Stimulated activated CD4-positive, alpha-beta T cell treated with anti-CD3 and anti-CD28 coated beads, Interleukin-1b, Interleukin-23, amount 100 ng/mL, for 1 hour (primary cell): ENCODE measurements around the gene SCAPER.
"Not testable (repeated sequence)": the region's sequence is repeated elsewhere in the genome, so short reads cannot be mapped to it uniquely, and the experiment has no call there.

Experiments
- DNase-seq, 2 donors: peaks; one replicate each; pipeline ENCODE4 v3.0.0-alpha.2; 2020; ENCODE audit warnings: low read depth in 2 of 2

SCAPER gene

GRCh38 chr15:76501726-76502125 lies 403.4 kb downstream of the SCAPER start:
- no peak for DNase-seq

DNA sequence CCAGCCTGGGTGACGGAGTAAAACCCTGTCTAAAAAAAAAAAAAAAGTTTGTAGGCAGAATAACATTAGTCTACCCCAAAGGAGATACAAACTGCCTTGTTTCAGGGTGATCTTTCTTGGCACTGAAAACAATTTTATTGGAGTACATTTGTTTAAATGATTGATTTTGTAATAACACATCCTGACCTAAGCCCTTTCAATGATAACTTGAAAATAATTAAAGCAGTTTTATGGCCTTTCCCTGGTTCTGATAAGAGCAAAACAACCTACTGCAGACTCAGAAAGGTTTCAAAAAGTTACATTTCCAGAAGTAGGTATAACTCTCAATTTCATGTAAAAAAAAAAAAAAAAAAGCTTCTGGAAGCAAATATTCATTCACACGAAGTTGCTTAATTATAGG lies 404.1 kb downstream of the SCAPER start:
- DNase-seq, result no peak

DNA sequence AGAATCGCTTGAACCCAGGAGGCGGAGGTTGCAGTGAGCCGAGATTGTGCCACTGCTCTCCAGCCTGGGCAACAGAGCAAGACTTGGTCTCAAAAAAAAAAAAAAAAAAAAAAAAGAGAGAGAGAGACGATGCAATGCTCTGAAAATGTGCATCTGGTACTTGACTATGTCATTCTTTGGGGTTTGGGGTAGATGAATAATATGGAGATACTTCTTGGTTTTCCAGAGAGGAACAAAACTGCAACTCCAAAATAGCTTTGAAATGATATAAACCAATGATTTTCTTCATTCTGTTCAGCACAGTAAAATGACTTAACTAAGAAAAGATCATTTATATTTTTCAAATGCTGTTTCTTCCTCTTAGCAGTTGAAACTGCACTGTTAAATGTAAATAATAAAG lies 409.7 kb downstream of the SCAPER start:
- no peak for DNase-seq

DNA sequence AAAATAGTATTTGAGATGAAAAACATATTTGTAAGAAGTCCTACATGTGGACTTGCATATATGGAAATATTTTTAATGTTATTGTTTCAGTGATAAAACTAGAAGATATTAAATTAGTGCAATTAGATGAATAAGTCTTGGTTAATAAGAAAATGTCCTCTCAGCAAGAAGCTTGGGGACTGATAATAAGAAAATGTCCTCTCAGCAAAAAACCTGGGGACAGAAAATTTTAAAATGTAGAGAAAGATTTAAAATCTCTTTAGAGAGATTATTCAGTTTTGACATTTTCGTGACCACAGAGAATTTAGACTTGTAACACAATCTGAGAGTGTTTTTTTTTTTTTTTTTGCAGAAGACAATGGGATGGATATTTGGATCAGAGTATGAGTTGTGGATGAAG lies 412.6 kb downstream of the SCAPER start:
- no peak for DNase-seq

DNA sequence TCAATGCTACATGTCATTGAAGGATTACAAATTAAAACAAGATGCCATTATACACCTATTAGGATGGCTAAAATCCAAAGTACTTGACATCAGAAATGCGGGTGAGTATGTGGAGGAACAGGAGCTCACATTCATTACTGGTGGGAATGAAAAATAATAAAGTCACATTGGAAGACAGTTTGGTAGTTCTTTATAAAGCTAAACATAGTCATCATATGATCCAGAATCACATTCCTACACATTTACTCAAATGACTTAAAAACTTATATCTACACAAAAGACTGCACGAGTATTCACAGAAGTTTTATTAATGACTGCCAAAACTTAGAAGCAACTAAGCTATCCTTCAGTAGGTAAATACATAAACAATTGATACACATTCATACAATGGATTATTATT lies 421.4 kb downstream of the SCAPER start:
- DNase-seq, result no peak

GRCh38 chr15:76483018-76483417 lies 422.1 kb downstream of the SCAPER start:
- DNase-seq, result no peak

- no peak for DNase-seq
Measured at GRCh38 chr15:76480267-76480666, 424.9 kb downstream of the SCAPER start.

DNA sequence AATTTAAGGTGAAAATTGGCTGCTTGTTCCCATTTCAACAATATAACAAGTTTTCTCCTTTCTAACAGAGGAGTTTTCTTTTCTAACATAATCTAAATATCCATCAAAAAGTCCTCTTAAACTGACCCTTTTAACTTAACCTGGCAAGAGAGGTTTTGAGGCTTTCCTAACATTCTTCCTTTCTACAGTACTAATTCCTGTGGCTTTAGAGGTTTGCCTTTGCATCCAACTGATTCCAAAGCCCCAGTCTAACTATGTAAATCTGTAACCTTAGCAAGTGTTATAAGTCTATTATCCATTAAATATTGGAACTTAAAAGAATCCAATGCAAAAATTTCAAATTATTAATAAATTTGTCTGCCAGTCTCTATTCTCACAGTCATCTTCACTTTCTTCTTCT lies 434.4 kb downstream of the SCAPER start:
- DNase-seq, result no peak

DNA sequence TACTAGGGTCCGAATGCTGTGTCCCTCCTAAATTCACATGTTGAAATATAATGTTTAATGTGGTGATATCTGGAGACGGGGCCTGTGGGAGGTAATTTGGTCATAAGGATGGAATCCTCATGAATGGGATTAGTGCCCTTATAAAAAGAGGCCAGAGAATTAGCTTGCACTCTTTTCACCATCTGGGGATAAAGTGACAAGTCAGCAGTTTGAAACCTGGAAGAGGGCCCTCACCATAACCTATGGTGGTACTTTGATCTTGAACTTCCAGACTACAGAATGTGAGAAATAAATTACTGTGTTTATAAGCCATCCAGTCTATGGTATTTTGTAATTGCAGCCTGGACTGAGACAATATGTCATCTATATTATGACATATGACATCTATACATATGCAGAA lies 436.4 kb downstream of the SCAPER start:
- no peak for DNase-seq

- no peak for DNase-seq
Measured at GRCh38 chr15:76467136-76467535, 438.0 kb downstream of the SCAPER start.

DNA sequence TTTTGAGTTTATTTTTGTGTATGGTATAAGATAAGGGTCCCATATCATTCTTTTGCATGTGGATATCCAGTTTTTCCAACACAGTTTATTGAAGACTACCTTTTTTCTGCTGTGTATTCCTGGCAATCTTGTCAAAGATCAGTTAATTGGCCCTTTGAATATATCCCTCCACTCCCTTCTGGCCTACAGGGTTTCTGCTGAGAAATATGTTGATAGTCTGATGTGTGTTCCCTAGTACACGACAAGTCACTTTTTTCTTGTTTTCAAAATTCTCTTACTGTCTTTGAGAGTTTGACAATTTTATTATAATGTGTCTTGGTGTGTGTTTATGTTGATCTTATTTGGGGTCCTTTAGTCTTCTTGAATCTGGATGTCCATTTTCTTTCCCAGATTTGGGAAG lies 439.4 kb downstream of the SCAPER start:
- no peak for DNase-seq

DNA sequence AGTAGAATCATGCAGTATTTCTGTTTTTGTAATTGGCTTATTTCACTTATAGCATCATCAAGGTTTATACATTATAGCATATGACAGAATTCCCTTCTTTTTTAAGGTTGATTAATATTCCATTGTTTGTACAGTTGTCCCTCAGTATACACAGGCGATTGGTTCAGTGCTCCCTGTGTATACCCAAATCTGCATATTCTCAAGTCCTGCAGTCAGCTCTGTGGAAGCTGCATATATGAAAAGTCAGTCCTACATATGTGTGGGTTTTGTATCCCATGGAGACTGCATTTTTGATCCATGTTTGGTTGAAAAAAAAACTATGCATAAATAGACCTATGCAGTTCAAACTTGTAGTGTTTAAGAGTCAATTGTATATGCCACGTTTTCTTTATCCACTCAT lies 440.9 kb downstream of the SCAPER start:
- no peak for DNase-seq

DNA sequence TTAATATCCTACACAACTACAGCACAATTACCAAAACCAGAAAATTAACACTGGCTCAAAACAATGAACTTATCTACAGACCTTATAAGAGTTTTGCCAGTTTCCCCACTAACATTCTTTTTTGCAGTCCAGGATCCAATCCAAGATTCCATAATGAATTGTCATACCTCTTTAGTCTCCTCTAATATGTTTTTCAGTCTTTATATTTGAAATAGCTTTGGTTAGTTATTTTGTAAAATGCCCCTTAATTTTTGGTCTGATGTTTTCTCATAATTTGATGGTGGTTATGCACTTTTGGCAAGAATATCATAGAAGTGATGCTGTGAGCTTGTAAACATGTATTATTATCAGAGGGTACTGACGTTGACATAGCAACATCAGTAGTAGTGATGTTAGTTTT lies 444.3 kb downstream of the SCAPER start:
- no peak for DNase-seq

GRCh38 chr15:76460347-76460746 lies 444.8 kb downstream of the SCAPER start:
- no peak for DNase-seq

GRCh38 chr15:76451540-76451939 lies 453.6 kb downstream of the SCAPER start:
- no peak for DNase-seq

DNA sequence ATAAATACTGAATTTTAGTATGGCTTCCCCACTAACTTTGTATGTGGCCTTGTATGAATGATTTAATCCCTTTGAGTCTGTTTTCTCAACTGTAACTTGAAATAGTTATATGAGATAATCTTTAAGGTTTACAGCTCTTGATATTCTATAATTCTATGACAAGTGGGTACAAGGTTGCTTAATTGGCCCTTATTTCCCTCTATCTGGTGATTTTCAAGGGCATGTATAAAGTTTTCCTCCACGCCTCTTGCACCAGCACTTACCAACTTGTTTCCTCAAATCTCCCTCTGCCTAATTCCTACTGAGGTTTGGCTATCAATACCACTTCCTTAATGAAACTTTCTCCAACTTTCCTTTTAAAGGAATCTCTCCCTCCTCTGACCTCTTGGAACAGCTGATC lies 455.7 kb downstream of the SCAPER start:
- DNase-seq, result no peak

GRCh38 chr15:76448755-76449154 lies 456.4 kb downstream of the SCAPER start:
- no peak for DNase-seq

DNA sequence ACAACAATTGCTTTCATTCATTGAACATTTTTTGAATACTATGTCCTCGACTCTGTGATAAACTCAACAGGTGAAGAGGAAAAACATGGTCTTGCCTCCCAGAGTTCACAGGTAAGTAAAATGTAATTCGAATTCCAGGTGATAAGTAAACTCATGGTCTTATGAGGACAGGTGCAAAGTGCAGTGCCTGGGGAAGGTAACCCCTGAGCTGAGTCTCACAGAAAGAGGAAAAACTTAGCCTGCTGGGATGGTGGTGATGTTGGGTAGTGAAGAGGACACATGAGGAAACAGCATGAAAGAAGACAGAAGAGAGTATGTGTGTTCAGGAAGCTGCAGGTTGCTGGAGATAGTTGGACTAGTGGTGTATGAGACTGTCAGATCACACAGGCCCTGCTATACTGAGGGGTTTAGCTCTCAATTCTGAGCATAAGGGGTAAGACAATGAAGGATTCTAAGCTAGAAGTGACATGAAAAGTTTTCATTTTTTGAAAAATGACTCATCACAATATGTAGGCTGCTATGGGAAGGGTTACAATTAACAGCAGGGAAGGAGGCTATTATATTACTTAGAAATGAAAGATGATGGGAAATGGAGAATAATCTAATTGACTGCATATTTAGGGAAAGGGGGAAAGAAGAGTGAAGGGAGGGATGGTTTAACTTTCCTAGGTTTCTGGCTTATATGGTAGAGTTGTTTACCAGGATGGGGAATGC lies 457.3 kb downstream of the SCAPER start:
- no peak for DNase-seq

DNA sequence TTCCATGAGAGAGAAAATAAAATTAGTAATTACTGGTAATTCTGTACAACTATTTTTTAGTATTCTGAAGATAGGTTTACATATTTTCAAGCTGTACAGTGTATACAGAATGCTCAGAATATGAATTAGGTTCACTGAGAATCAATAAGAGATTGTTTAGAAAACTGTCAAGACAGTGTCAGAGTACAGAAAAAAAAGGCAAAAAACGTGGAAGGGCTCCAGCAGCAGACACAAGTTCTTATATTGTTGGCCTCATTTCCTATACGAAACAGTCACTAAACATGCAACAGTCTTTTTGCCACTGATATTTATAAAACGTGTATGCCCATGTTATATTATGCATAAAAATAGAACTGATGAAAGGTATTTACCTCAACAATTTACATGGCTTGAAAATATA lies 464.7 kb downstream of the SCAPER start:
- DNase-seq, result no peak

- no peak for DNase-seq
Measured at GRCh38 chr15:76439542-76439941, 465.6 kb downstream of the SCAPER start.

DNA sequence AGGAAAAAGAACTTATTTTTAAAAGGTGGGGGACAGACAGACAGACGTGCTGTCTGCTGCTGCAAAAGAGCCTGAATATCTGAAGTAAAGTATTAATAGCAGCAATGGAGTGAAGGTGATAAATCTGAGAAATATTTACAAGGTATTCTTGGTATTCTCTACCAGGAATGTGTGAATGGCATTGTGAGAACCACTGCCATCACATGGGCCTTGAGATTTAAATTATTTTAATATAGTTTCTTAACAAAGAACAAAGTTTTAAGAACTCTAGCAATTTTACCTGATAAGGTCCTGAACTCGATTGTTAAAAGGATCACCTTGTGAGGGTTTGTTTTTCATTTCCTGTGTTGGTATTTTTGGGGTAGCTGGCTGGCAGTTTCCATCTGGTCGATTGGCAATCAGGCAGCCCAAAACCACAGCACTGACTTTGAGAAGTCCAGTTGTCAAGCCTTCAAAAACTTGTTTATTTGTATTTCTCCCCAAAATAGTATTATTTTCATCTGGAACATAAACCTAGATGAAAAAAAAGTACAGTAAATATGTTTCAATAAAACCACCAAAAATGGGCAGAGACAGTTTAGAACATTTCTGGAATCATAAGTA lies 471.2 kb downstream of the SCAPER start:
- no peak for DNase-seq

DNA sequence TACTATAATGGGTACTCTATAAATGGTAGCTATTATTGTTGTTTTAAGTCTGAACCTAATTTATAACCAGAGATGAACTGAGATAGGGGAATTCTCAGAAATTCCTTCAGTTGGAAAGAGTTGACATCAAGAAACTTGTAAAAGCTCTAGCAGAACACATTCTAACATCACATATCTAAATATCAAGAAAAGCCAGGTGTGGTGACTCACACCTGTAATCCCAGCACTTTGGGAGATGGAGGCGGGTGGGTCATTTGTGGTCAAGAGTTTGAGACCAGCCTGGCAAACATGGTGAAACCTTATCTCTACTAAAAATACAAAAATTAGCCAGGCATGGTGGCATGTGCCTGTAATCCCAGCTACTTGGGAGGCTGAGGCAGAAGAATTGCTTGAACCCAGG lies 472.1 kb downstream of the SCAPER start:
- not testable (repeated sequence) for DNase-seq

DNA sequence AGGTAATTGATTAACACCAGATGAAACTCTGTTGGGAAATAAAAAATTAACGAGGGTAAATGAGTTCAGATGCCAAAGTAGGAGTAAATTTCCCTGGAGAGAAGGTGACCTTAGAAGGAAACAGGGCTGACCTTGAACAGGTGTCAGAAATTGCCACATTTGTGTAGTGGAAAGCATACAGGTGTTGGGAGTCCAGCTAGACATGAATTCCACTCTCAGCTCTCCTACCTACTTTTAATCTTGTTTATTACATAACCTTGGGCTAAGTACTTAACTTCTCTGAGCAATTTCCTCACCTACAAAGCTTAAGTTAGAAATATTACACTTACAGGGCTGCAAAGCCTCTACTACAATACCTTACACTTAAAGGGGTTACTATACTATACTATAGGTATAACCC lies 472.5 kb downstream of the SCAPER start:
- DNase-seq, result no peak

DNA sequence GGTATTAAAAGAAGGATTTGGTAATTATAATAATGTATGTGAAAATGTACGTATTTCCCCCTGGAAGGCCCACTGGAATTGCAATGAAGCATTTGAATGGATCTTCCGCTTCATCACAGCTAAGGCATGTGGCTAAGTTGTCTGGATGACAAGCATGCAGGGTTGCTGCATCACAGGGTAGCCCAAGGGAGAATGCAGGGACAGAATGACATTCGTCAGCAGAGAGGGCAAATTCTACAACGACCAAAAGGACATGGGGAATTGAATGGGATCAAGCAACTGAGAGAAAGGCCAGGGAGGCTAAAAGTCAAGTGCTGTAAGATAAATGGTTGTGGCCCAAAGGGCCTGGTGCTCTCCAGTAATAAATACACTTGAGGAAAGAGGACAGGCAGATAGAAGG lies 473.2 kb downstream of the SCAPER start:
- no peak for DNase-seq
